NT2/D1 (cell line): ENCODE results near the gene JMJD8.
"Not testable (repeated sequence)": the region's sequence is repeated elsewhere in the genome, so short reads cannot be mapped to it uniquely, and the experiment has no call there.

ENCODE experiments used
- DNase-seq: peaks from one replicate; pipeline ENCODE4 v3.0.0-alpha.2; 2011; ENCODE audit warnings: low read depth, low spot score
- H3K27me3 ChIP-seq: 2 replicates; pipeline ENCODE4 v1.6.0; 2011; ENCODE audit warnings: mild to moderate bottlenecking; ENCODE audit not compliant: insufficient read length, insufficient read depth
- H3K36me3 ChIP-seq: 2 replicates; pipeline ENCODE4 v1.6.1; 2011; ENCODE audit warnings: mild to moderate bottlenecking, low read length, mixed read lengths; ENCODE audit not compliant: insufficient read depth, insufficient read length
- H3K4me1 ChIP-seq: 2 replicates; pipeline ENCODE4 v1.5.1; 2011; ENCODE audit not compliant: insufficient read depth, insufficient read length
- H3K4me3 ChIP-seq: 2 replicates; pipeline ENCODE4 v1.5.1; 2011; ENCODE audit warnings: low read depth; ENCODE audit not compliant: insufficient read length
- H3K9ac ChIP-seq: 2 replicates; pipeline ENCODE4 v1.6.0; 2011; ENCODE audit warnings: low read depth; ENCODE audit not compliant: insufficient read length
- H3K9me3 ChIP-seq: 2 replicates; pipeline ENCODE4 v1.5.1; 2011; ENCODE audit warnings: mild to moderate bottlenecking, low read length; ENCODE audit not compliant: insufficient read depth
- SUZ12 ChIP-seq: IDR thresholded peaks from 2 replicates; pipeline ENCODE4 v1.6.1; 2011; ENCODE audit not compliant: insufficient read length, insufficient read depth; ENCODE audit errors: extremely low read depth
- YY1 ChIP-seq: IDR thresholded peaks from 2 replicates; pipeline ENCODE4 v1.6.1; 2011; ENCODE audit not compliant: insufficient read length, insufficient read depth
- ZNF274 ChIP-seq: IDR thresholded peaks from 2 replicates; pipeline ENCODE4 v1.6.1; 2011; ENCODE audit warnings: mild to moderate bottlenecking, low read depth, low read length

The JMJD8 gene

GRCh38 chr16:692356-693108, 8.4 kb upstream of the JMJD8 start:
- no peak for TF ChIP-seq YY1
- TF ChIP-seq SUZ12 = no peak
- no peak for TF ChIP-seq ZNF274
- peaks cover 20% of the 10 kb centered on the region for H3K36me3 ChIP-seq
- no peaks in the 10 kb centered on the region for H3K9me3 ChIP-seq
- DNase-seq = no peak
- H3K27me3 ChIP-seq = peaks cover 58% of the 10 kb centered on the region
- H3K9ac ChIP-seq = no peak overlapping the region
- peaks cover 17% of the 10 kb centered on the region for H3K4me1 ChIP-seq
- no peak overlapping the region for H3K4me3 ChIP-seq

GRCh38 chr16:691242-691641, 7.1 kb upstream of the JMJD8 start:
- DNase-seq, H3K9ac ChIP-seq, H3K9me3 ChIP-seq, H3K4me3 ChIP-seq: not testable (repeated sequence)
- peaks cover 33% of the 10 kb centered on the region for H3K36me3 ChIP-seq
- peaks cover 20% of the 10 kb centered on the region for H3K4me1 ChIP-seq
- peaks cover 46% of the 10 kb centered on the region for H3K27me3 ChIP-seq

- DNase-seq = no peak
- H3K27me3 ChIP-seq = peaks cover 28% of the 10 kb centered on the region
- peaks cover 50% of the 10 kb centered on the region for H3K36me3 ChIP-seq
- H3K9ac ChIP-seq = peak overlapping the region; percentile 96
- TF ChIP-seq ZNF274 (no peak), YY1 (no peak)
- no peaks in the 10 kb centered on the region for H3K9me3 ChIP-seq
- H3K4me3 ChIP-seq = peak overlapping the region; percentile 93
- peaks cover 15% of the 10 kb centered on the region for H3K4me1 ChIP-seq
Observed at GRCh38 chr16:689175-689897, 5.2 kb upstream of the JMJD8 start.

- DNase-seq = no peak
- Histone ChIP-seq H3K27me3 (peaks cover 11% of the 10 kb centered on the region), H3K4me3 (no peak overlapping the region), H3K9me3 (no peaks in the 10 kb centered on the region), H3K4me1 (peaks cover 23% of the 10 kb centered on the region), H3K9ac (no peak overlapping the region), H3K36me3 (peaks cover 60% of the 10 kb centered on the region)
- TF ChIP-seq SUZ12 = no peak
- no peak for TF ChIP-seq ZNF274
- TF ChIP-seq YY1 = no peak
Observed at GRCh38 chr16:687499-687898, 3.4 kb upstream of the JMJD8 start.

GRCh38 chr16:686459-687260, 2.5 kb upstream of the JMJD8 start:
- H3K36me3 ChIP-seq = peaks cover 68% of the 10 kb centered on the region
- no peak for TF ChIP-seq YY1
- no peak for TF ChIP-seq SUZ12
- TF ChIP-seq ZNF274 = no peak
- H3K4me3 ChIP-seq = no peak overlapping the region
- H3K4me1 ChIP-seq = peaks cover 29% of the 10 kb centered on the region
- H3K27me3 ChIP-seq = peaks cover 4% of the 10 kb centered on the region
- no peak for DNase-seq
- H3K9ac ChIP-seq = no peak overlapping the region
- H3K9me3 ChIP-seq = no peaks in the 10 kb centered on the region

- Histone ChIP-seq H3K4me1 (peaks cover 31% of the 10 kb centered on the region), H3K9me3 (no peaks in the 10 kb centered on the region), H3K27me3 (peaks cover under 1% of the 10 kb centered on the region), H3K9ac (no peak overlapping the region), H3K4me3 (no peak overlapping the region), H3K36me3 (peaks cover 75% of the 10 kb centered on the region)
- no peak for DNase-seq
- TF ChIP-seq YY1 (no peak), SUZ12 (no peak), ZNF274 (no peak)
Observed at GRCh38 chr16:685967-686366, 1.8 kb upstream of the JMJD8 start.
